ENCODE results near the gene MAGI2.

MAGI2 gene
- total RNA-seq: 0 to 1.3 (median 0.90) reads per million in 9 experiments

- H3K9me3 Mint-ChIP-seq: peaks cover 4 to 21% of the 10 kb centered on the region in 2 donors
- H3K4me3 Mint-ChIP-seq: peak within 1 kb of the TSS in 1 of 2 donors; percentile 1
- H3K27ac Mint-ChIP-seq: no peak within 1 kb of the TSS
- peaks cover 5% of the 10 kb centered on the region for H3K36me3 Mint-ChIP-seq (ENCODE audit: insufficient read depth)
- ATAC-seq (replicated peaks) (no peak), DNase-seq (no peak)
- H3K4me1 Mint-ChIP-seq (ENCODE audit: low read depth in 2 of 2): no peaks in the 10 kb centered on the region
- H3K27me3 Mint-ChIP-seq: peaks cover 13 to 20% of the 10 kb centered on the region in 2 donors
Measured at GRCh38 chr7:79453558-79454360, at the start of gene MAGI2. MAGI2 (minus strand) TSS chr7:79453667; CDS start chr7:79453320, 347 bp downstream.

DNA sequence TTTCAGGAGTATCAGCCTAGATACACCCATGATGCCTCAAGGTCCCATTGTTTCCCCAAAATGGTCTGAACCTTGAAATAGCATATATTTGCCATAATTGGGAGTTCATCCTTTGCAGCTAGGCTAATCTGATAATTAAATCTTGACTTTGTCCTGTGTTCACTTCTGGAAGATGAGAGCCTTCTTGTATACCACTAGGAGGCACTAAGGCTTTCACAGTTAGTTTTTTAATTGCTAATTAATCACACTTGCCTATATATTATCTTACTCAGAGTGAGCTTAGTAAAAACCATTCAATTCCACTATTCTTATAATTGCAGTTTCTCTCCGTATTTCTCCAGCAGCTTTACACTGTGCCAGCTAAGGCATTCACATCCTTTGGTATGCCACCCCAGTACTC is 48.7 kb upstream of the MAGI2 start:
- H3K36me3 Mint-ChIP-seq (ENCODE audit: insufficient read depth): peaks cover 5% of the 10 kb centered on the region
- no peak overlapping the region for H3K27ac Mint-ChIP-seq
- ATAC-seq (replicated peaks) (no peak), DNase-seq (no peak)
- H3K9me3 Mint-ChIP-seq: peaks cover 5 to 8% of the 10 kb centered on the region in 2 donors
- no peaks in the 10 kb centered on the region for H3K4me1 Mint-ChIP-seq (ENCODE audit: low read depth in 2 of 2)
- no peaks in the 10 kb centered on the region for H3K27me3 Mint-ChIP-seq
- H3K4me3 Mint-ChIP-seq: no peak overlapping the region

DNA sequence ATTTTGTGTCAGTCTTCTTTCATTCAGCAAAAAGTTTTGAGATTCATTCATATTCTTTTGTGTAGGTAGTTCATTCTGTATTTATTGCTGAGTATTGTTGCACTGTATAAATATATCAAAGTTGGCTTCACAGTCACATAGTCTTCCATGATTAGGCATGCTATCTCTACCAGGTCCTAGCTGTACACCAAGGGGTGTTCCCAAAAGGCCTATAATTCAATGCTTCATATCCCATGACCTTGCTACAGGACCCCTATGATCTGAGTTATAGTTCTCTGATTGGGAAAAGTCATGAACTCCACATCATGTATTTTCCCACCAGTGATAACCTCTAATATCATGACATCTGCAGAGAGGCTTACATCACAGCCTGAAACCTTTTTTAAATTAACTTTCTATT is 47.3 kb upstream of the MAGI2 start:
- no peaks in the 10 kb centered on the region for H3K4me1 Mint-ChIP-seq (ENCODE audit: low read depth in 2 of 2)
- H3K4me3 Mint-ChIP-seq: no peak overlapping the region
- ATAC-seq (replicated peaks) (no peak), DNase-seq (no peak)
- H3K27me3 Mint-ChIP-seq: no peaks in the 10 kb centered on the region
- peaks cover 8% of the 10 kb centered on the region in 2 donors for H3K9me3 Mint-ChIP-seq
- H3K27ac Mint-ChIP-seq: no peak overlapping the region
- peaks cover 5% of the 10 kb centered on the region for H3K36me3 Mint-ChIP-seq (ENCODE audit: insufficient read depth)

DNA sequence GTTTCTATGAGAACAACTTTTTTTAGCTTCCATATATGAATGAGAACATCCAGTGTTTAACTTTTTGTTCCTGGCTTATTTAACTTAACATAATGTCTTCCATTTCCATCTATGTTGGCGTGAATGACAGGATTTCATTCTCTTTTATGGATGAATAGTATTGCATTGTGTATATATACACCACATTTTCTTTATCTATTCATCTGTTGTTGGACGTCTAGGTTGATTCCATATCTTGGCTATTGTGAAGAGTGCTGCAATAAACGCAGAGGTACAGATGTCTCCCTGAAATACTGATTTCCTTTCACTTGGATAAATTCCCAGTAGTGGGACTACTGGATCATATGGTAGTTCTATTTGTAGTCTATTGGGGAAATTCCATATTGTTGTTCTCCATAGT is 44.3 kb upstream of the MAGI2 start:
- Mint-ChIP-seq H3K36me3 (ENCODE audit: insufficient read depth) (peaks cover 5% of the 10 kb centered on the region), H3K27ac (no peak overlapping the region), H3K9me3 (peaks cover 8 to 11% of the 10 kb centered on the region in 2 donors), H3K27me3 (no peaks in the 10 kb centered on the region), H3K4me1 (ENCODE audit: low read depth in 2 of 2) (no peaks in the 10 kb centered on the region), H3K4me3 (no peak overlapping the region)
- no peak for DNase-seq
- no peak for ATAC-seq (replicated peaks)

DNA sequence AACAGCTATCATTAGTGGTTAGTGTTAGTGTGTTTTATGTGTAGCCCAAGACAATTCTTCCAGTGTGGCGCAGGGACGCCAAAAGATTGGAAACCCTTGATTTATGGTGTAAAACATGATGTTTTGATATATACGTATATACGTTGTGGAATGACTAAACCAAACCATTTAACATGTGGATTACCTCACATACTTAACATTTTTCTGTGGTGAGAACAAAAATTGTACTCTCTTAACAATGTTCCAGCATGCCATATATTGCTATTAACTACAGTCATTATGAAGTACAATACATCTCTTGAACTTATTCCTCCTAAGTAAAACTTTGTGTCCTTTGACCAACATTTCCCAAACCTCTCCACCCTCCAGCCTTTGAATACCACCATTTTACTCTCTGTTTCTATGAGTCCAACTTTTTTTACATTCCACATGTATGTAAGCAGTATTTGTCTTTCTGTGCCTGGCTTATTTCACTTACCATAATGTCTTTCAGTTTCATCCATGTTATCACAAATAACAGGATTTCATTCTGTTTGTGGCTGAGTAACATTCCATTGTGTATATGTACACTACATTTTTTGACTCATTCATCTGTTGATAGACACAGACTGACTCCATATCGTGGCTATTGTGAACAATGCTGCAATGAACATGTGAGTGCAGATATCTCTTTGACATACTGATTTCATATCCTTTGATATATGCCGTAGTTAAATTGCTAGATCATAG is 42.2 kb upstream of the MAGI2 start:
- DNase-seq (no peak), ATAC-seq (replicated peaks) (no peak)
- Mint-ChIP-seq H3K27me3 (no peaks in the 10 kb centered on the region), H3K27ac (no peak overlapping the region), H3K9me3 (peaks cover 8 to 21% of the 10 kb centered on the region in 2 donors), H3K36me3 (ENCODE audit: insufficient read depth) (peaks cover 5% of the 10 kb centered on the region), H3K4me1 (ENCODE audit: low read depth in 2 of 2) (no peaks in the 10 kb centered on the region), H3K4me3 (no peak overlapping the region)

- H3K27ac Mint-ChIP-seq: no peak overlapping the region
- H3K9me3 Mint-ChIP-seq: peaks cover 8 to 18% of the 10 kb centered on the region in 2 donors
- H3K4me1 Mint-ChIP-seq (ENCODE audit: low read depth in 2 of 2): no peaks in the 10 kb centered on the region
- H3K27me3 Mint-ChIP-seq: no peaks in the 10 kb centered on the region
- ATAC-seq (replicated peaks): no peak
- no peaks in the 10 kb centered on the region for H3K36me3 Mint-ChIP-seq (ENCODE audit: insufficient read depth)
- H3K4me3 Mint-ChIP-seq: no peak overlapping the region
- no peak for DNase-seq
Measured at GRCh38 chr7:79494046-79494445, 40.6 kb upstream of the MAGI2 start.

GRCh38 chr7:79489371-79489770 is 35.9 kb upstream of the MAGI2 start:
- no peak for ATAC-seq (replicated peaks)
- H3K4me1 Mint-ChIP-seq (ENCODE audit: low read depth in 2 of 2): no peaks in the 10 kb centered on the region
- no peak overlapping the region for H3K4me3 Mint-ChIP-seq
- no peaks in the 10 kb centered on the region for H3K36me3 Mint-ChIP-seq (ENCODE audit: insufficient read depth)
- peaks cover 5 to 13% of the 10 kb centered on the region in 2 donors for H3K9me3 Mint-ChIP-seq
- no peak for DNase-seq
- no peaks in the 10 kb centered on the region for H3K27me3 Mint-ChIP-seq
- no peak overlapping the region for H3K27ac Mint-ChIP-seq

- H3K9me3 Mint-ChIP-seq: peaks cover 0 to 6% of the 10 kb centered on the region in 2 donors
- H3K27me3 Mint-ChIP-seq: no peaks in the 10 kb centered on the region
- ATAC-seq (replicated peaks): no peak
- H3K4me1 Mint-ChIP-seq (ENCODE audit: low read depth in 2 of 2): no peaks in the 10 kb centered on the region
- no peak for DNase-seq
- no peak overlapping the region for H3K27ac Mint-ChIP-seq
- H3K4me3 Mint-ChIP-seq: no peak overlapping the region
- H3K36me3 Mint-ChIP-seq (ENCODE audit: insufficient read depth): no peaks in the 10 kb centered on the region
Measured at GRCh38 chr7:79478386-79478785, 24.9 kb upstream of the MAGI2 start.

DNA sequence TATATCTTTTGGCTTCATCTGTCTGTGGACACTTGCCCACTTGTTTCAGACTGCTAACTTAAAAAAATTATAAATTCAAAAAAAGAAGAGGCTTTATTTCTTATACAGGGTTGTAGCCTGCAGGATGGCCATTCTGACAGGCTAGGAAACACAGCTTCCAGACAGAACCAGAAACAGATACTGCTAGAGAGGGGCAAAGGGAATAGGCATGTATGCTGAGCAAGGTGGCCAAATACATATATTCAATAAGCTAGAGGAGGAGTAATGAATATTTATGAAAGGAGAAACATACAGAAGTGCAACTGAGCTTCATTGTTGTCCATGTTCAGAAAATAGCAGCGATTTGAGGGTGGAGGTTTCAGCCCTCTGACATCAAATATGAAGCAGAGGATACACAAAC is 22.0 kb upstream of the MAGI2 start:
- Mint-ChIP-seq H3K27me3 (no peaks in the 10 kb centered on the region), H3K27ac (no peak overlapping the region), H3K4me3 (no peak overlapping the region), H3K4me1 (ENCODE audit: low read depth in 2 of 2) (no peaks in the 10 kb centered on the region), H3K9me3 (peaks cover 3 to 6% of the 10 kb centered on the region in 2 donors), H3K36me3 (ENCODE audit: insufficient read depth) (no peaks in the 10 kb centered on the region)
- ATAC-seq (replicated peaks) (no peak), DNase-seq (no peak)

DNA sequence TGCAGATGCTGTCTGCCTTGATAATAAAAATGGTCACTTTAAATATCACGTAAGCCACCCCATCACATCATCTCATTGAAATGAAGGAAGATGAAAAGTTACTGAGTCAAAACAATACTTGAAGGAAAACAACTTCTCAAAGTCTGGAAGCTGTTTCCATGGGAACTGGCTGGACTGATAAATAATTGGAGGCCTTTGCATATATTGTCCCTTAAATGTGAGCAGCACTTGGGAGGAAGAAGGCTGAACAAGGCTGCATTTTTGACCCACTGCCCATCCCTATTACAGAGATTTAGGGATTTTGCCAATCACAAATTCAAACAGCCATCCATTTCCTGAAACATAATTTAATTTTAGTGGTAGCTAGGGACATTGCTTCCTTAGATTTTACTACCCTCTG is 18.2 kb upstream of the MAGI2 start:
- H3K4me3 Mint-ChIP-seq: no peak overlapping the region
- no peaks in the 10 kb centered on the region for H3K4me1 Mint-ChIP-seq (ENCODE audit: low read depth in 2 of 2)
- no peaks in the 10 kb centered on the region for H3K27me3 Mint-ChIP-seq
- no peaks in the 10 kb centered on the region for H3K36me3 Mint-ChIP-seq (ENCODE audit: insufficient read depth)
- DNase-seq (no peak), ATAC-seq (replicated peaks) (no peak)
- H3K27ac Mint-ChIP-seq: no peak overlapping the region
- peaks cover 0 to 3% of the 10 kb centered on the region in 2 donors for H3K9me3 Mint-ChIP-seq

DNA sequence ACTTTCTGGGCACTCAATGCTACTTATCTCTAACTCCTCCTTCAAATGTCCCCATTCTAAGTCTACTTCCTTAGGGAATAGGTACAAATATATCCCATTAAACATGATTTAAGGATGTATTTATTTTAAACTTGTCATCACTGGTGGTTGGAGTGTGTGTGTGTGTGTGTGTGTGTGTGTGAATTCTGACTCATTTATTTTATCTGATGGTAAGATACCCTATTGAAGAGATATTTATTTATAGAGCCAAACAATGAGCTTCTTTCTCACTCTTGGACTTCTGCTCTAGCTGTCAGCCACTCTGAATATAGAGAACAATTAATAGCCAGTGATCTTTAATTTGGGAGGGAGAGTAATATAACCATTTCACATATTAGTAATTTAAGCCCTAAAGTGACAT is 17.8 kb upstream of the MAGI2 start:
- Mint-ChIP-seq H3K36me3 (ENCODE audit: insufficient read depth) (no peaks in the 10 kb centered on the region), H3K4me1 (ENCODE audit: low read depth in 2 of 2) (no peaks in the 10 kb centered on the region), H3K9me3 (peaks cover 0 to 3% of the 10 kb centered on the region in 2 donors), H3K27ac (no peak overlapping the region), H3K4me3 (no peak overlapping the region), H3K27me3 (no peaks in the 10 kb centered on the region)
- no peak for DNase-seq
- no peak for ATAC-seq (replicated peaks)

GRCh38 chr7:79465551-79465950 is 12.1 kb upstream of the MAGI2 start:
- H3K4me3 Mint-ChIP-seq: no peak overlapping the region
- H3K36me3 Mint-ChIP-seq (ENCODE audit: insufficient read depth): no peaks in the 10 kb centered on the region
- no peaks in the 10 kb centered on the region for H3K4me1 Mint-ChIP-seq (ENCODE audit: low read depth in 2 of 2)
- no peak for ATAC-seq (replicated peaks)
- no peaks in the 10 kb centered on the region for H3K27me3 Mint-ChIP-seq
- H3K27ac Mint-ChIP-seq: no peak overlapping the region
- no peak for DNase-seq
- no peaks in the 10 kb centered on the region for H3K9me3 Mint-ChIP-seq

- H3K4me1 Mint-ChIP-seq (ENCODE audit: low read depth in 2 of 2): no peaks in the 10 kb centered on the region
- ATAC-seq (replicated peaks) (no peak), DNase-seq (no peak)
- no peaks in the 10 kb centered on the region for H3K27me3 Mint-ChIP-seq
- no peak overlapping the region for H3K27ac Mint-ChIP-seq
- H3K36me3 Mint-ChIP-seq (ENCODE audit: insufficient read depth): no peaks in the 10 kb centered on the region
- H3K9me3 Mint-ChIP-seq: no peaks in the 10 kb centered on the region
- no peak overlapping the region for H3K4me3 Mint-ChIP-seq
Measured at GRCh38 chr7:79464051-79464450, 10.6 kb upstream of the MAGI2 start.

- Mint-ChIP-seq H3K36me3 (ENCODE audit: insufficient read depth) (no peaks in the 10 kb centered on the region), H3K4me1 (ENCODE audit: low read depth in 2 of 2) (no peaks in the 10 kb centered on the region), H3K9me3 (peaks cover 3 to 10% of the 10 kb centered on the region in 2 donors), H3K4me3 (no peak overlapping the region), H3K27me3 (no peaks in the 10 kb centered on the region), H3K27ac (no peak overlapping the region)
- ATAC-seq (replicated peaks) (no peak), DNase-seq (no peak)
Measured at GRCh38 chr7:79462390-79462789, 8.9 kb upstream of the MAGI2 start.

Data from effector memory CD8-positive, alpha-beta T cell (primary cell).